ENCODE measurements around the gene C6orf163.

Gene C6orf163

GRCh38 chr6:87408721-87409155 is 64.1 kb downstream of the C6orf163 start:
- intact Hi-C loops (cut with micrococcal nuclease) = loop anchor here (5.0 kb wide), 2 partner anchors 64 to 256 kb away; partner anchors contain the start of gene SLC35A1
- Mint-ChIP-seq H3K4me1 (ENCODE audit: low read depth) (no peaks in the 10 kb centered on the region), H3K27me3 (peaks cover 11% of the 10 kb centered on the region), H3K36me3 (ENCODE audit: low read depth) (no peaks in the 10 kb centered on the region), H3K4me3 (peak overlapping the region; percentile 87), H3K27ac (peak overlapping the region; percentile 76), H3K9me3 (no peaks in the 10 kb centered on the region)
